OCI-LY3 (cell line): ENCODE measurements around the gene NOS1AP.

Source experiments
- H2AFZ ChIP-seq: fragments of 200-600, 300-600 bp; shearing (Covaris generic); 2 replicates; pipeline ENCODE4 v1.6.0; 2014; ENCODE audit warnings: antibody characterized with exemption, low read depth, low read length
- H3K27ac ChIP-seq: fragments of 200-600, 300-600 bp; sonication (generic); 2 replicates; pipeline ENCODE4 v1.5.1; 2014; ENCODE audit warnings: mild to moderate bottlenecking, low read length, moderate library complexity, mixed read lengths
- H3K27me3 ChIP-seq: fragments of 200-600, 300-600 bp; sonication (generic); 2 replicates; pipeline ENCODE4 v1.6.1; 2014; ENCODE audit warnings: low read depth, low read length, mixed read lengths
- H3K36me3 ChIP-seq: fragments of 200-600, 300-600 bp; sonication (generic); replicated peaks from 2 replicates; pipeline ENCODE3; 2014; ENCODE audit warnings: low read depth, low read length, mixed read lengths
- H3K4me1 ChIP-seq: fragments of 300-600, 200-600 bp; sonication (generic); 2 replicates; pipeline ENCODE4 v1.6.1; 2014; ENCODE audit warnings: low read length, mixed read lengths
- H3K4me2 ChIP-seq: fragments of 200-600, 300-600 bp; sonication (generic); 2 replicates; pipeline ENCODE4 v1.6.1; 2014; ENCODE audit warnings: low read length, mixed read lengths
- H3K4me3 ChIP-seq: fragments of 300-600, 200-600 bp; sonication (generic); 2 replicates; pipeline ENCODE4 v1.5.1; 2014; ENCODE audit warnings: antibody characterized with exemption, mild to moderate bottlenecking, low read length, moderate library complexity
- H3K79me2 ChIP-seq: fragments of 300-600, 200-600 bp; shearing (Covaris generic); 2 replicates; pipeline ENCODE4 v1.6.1; 2014; ENCODE audit warnings: mild to moderate bottlenecking, low read length, mixed read lengths
- H3K9ac ChIP-seq: fragments of 300-600, 200-600 bp; shearing (Covaris generic); 2 replicates; pipeline ENCODE4 v1.6.0; 2014; ENCODE audit warnings: mild to moderate bottlenecking, low read length, moderate library complexity
- H3K9me3 ChIP-seq: fragments of 200-600, 300-600 bp; shearing (Covaris generic); 2 replicates; pipeline ENCODE4 v1.6.1; 2014; ENCODE audit warnings: low read length, mixed read lengths; ENCODE audit not compliant: insufficient read depth
- H4K20me1 ChIP-seq: fragments of 200-600, 300-600 bp; sonication (generic); 2 replicates; pipeline ENCODE4 v1.6.1; 2016; ENCODE audit warnings: low read length, mixed read lengths; ENCODE audit not compliant: insufficient read depth
- CTCF ChIP-seq: fragments of 200-600, 300-600 bp; sonication (generic); IDR thresholded peaks from 2 replicates; pipeline ENCODE4 v1.5.1; 2014; ENCODE audit warnings: antibody characterized with exemption, low read length, low read depth
- EZH2phosphoT487 ChIP-seq: fragments of 200-600 bp; shearing (Covaris generic); IDR thresholded peaks from 2 replicates; pipeline ENCODE4 v1.6.1; 2018; ENCODE audit warnings: antibody characterized with exemption, mixed run types, low read depth

Gene NOS1AP

GRCh38 chr1:162070094-162070748 lies 730 bp downstream of the NOS1AP start:
- H4K20me1 ChIP-seq, result no peaks in the 10 kb centered on the region
- H3K4me1 ChIP-seq, result no peaks in the 10 kb centered on the region
- peak overlapping the region; percentile 78 for H3K4me3 ChIP-seq
- no peak for TF ChIP-seq CTCF
- TF ChIP-seq EZH2phosphoT487, result no peak
- H3K27me3 ChIP-seq, result peaks cover 72% of the 10 kb centered on the region
- H3K27ac ChIP-seq, result no peak overlapping the region
- H2AFZ ChIP-seq, result no peak overlapping the region
- H3K36me3 ChIP-seq, result no peaks in the 10 kb centered on the region
- peak overlapping the region; percentile 88 for H3K4me2 ChIP-seq
- H3K9ac ChIP-seq, result no peak overlapping the region
- H3K9me3 ChIP-seq, result no peaks in the 10 kb centered on the region
- no peaks in the 10 kb centered on the region for H3K79me2 ChIP-seq

GRCh38 chr1:162070825-162071224 lies 1.3 kb downstream of the NOS1AP start:
- no peaks in the 10 kb centered on the region for H3K4me1 ChIP-seq
- no peaks in the 10 kb centered on the region for H3K36me3 ChIP-seq
- H4K20me1 ChIP-seq, result no peaks in the 10 kb centered on the region
- H3K27me3 ChIP-seq, result peaks cover 76% of the 10 kb centered on the region
- no peak for TF ChIP-seq EZH2phosphoT487
- TF ChIP-seq CTCF, result no peak
- no peak overlapping the region for H3K9ac ChIP-seq
- no peak overlapping the region for H3K4me2 ChIP-seq
- no peak overlapping the region for H2AFZ ChIP-seq
- H3K9me3 ChIP-seq, result no peaks in the 10 kb centered on the region
- H3K79me2 ChIP-seq, result no peaks in the 10 kb centered on the region
- no peak overlapping the region for H3K4me3 ChIP-seq
- H3K27ac ChIP-seq, result no peak overlapping the region

DNA sequence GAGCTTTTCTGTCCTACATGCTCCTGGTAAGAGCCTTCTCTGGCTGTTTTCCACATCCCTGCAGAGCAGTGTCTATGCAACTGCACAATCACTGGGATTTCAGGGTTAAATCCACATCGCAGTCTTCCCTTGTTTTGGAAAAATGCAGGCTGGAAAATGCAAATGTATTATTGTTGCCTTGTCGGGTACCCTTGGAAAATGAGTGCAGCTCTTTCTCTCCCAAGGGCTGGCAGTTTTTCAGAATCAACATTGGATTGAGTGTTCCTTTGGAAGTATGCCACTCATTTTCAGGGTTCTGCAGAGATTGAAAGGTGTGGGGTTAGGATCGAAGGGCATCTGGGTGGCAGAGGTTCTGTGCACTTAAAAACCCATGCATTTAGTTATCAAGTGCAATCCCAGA lies 3.2 kb downstream of the NOS1AP start:
- H3K4me2 ChIP-seq, result no peak overlapping the region

More for the DNA sequence above, 3.2 kb downstream of the NOS1AP start:
- no peak overlapping the region for H2AFZ ChIP-seq
- no peak overlapping the region for H3K4me3 ChIP-seq
- H4K20me1 ChIP-seq, result no peaks in the 10 kb centered on the region
- TF ChIP-seq EZH2phosphoT487 (no peak), CTCF (no peak)
- H3K27ac ChIP-seq, result no peak overlapping the region
- no peak overlapping the region for H3K9ac ChIP-seq
- peaks cover 80% of the 10 kb centered on the region for H3K27me3 ChIP-seq
- no peaks in the 10 kb centered on the region for H3K79me2 ChIP-seq
- no peaks in the 10 kb centered on the region for H3K36me3 ChIP-seq
- H3K4me1 ChIP-seq, result no peaks in the 10 kb centered on the region
- no peaks in the 10 kb centered on the region for H3K9me3 ChIP-seq
